Motor neuron (in vitro differentiated cells): ENCODE data around the gene ITGB4. TPM values are rescaled to one million over a fixed set of nuclear protein-coding genes. Genes with fewer than 3 reads are reported as not detected.
A peak's percentile ranks its signal among the peaks of the same experiment; 100 is the strongest.

Source experiments
- ATAC-seq, 8 experiments: fragments of 200-7000 bp; cut with Tn5 transposase; replicated peaks in 6 of 8; 2 replicates each; pipeline ENCODE4 v1.8.0; 2021; ENCODE audit warnings: mild to moderate bottlenecking in 8 of 8, moderate library complexity in 8 of 8
- H3K27ac ChIP-seq, 2 donors: fragments of 250-450 bp; sonication (Bioruptor Pico); 2 replicates each; pipeline ENCODE4 v1.9.0; 2021; ENCODE audit warnings: antibody characterized with exemption in 2 of 2, mild to moderate bottlenecking in 2 of 2, moderate library complexity in 1 of 2
- H3K4me1 ChIP-seq, 2 donors: fragments of 250-450 bp; sonication (Bioruptor Pico); replicated peaks in 1 of 2; 2 replicates each; pipeline ENCODE4 v1.6.1; 2021; ENCODE audit warnings: antibody characterized with exemption in 2 of 2, mild to moderate bottlenecking in 2 of 2, moderate library complexity in 1 of 2
- H3K4me3 ChIP-seq, 5 donors: fragments of 250-450 bp; sonication (Bioruptor Pico); 2 replicates each; pipeline ENCODE4 v1.9.0; 2021; ENCODE audit warnings: antibody characterized with exemption in 5 of 5, mild to moderate bottlenecking in 5 of 5, moderate library complexity in 4 of 5
- WGBS, 10 experiments: fragments of 450-650 bp; shearing (Covaris generic); methylation state at CpG; one replicate each; pipeline ENCODE4 v1.0.0; 2022; 5-methylcytosine and 5-hydroxymethylcytosine counted together
- in situ Hi-C, 9 experiments: fragments of 400-800 bp; cut with MboI; loops; one replicate each; pipeline ENCODE4 v1.15.0; 2021; ENCODE audit warnings: low sequenced_read_pairs in 9 of 9, low pct_unique_long_range_greater_than_20kb in 2 of 9; ENCODE audit not compliant: unreplicated experiment in 9 of 9
- total RNA-seq, 8 experiments: library from RNA; unstranded; fragments of 300-600 nt; gene quantifications; 2 replicates each; pipeline versions ENCODE4 v1.2.3 to v1.2.4, GENCODE V29; 2022

Gene ITGB4
- total RNA-seq, 8 experiments from 2014 or later, result 0.46 to 40.8 (median 2.0) TPM

- in situ Hi-C loops, result no loop called here
- no peak overlapping the region for H3K27ac ChIP-seq
- WGBS, 10 experiments, result 60 to 80% (median 76%) methylated on average over 1 to 6 of the region's 7 CpGs; no CpG with 5 or more reads in 4 of the 10 experiments
- no peaks in the 10 kb centered on the region for H3K4me1 ChIP-seq
- no peak overlapping the region for H3K4me3 ChIP-seq
- no peak for ATAC-seq
These were observed 4.2 kb downstream of the ITGB4 start for GRCh38 chr17:75725504-75725903.

- WGBS, 10 experiments, result 92% methylated on average over 6 of the region's 18 CpGs; no CpG with 5 or more reads in 9 of the 10 experiments
- no peak overlapping the region for H3K27ac ChIP-seq
- ATAC-seq, result no peak
- in situ Hi-C loops, result no loop called here
- H3K4me3 ChIP-seq, result no peak overlapping the region
- no peaks in the 10 kb centered on the region for H3K4me1 ChIP-seq
These were observed 6.1 kb downstream of the ITGB4 start for GRCh38 chr17:75727391-75727790.

GRCh38 chr17:75729351-75729750 is 8.1 kb downstream of the ITGB4 start:
- Histone ChIP-seq H3K4me1 (no peaks in the 10 kb centered on the region), H3K4me3 (no peak overlapping the region), H3K27ac (no peak overlapping the region)
- 60 to 100% (median 80%) methylated on average over 1 to 3 of the region's 7 CpGs; no CpG with 5 or more reads in 5 of the 10 experiments for WGBS, 10 experiments
- in situ Hi-C loops, result no loop called here
- no peak for ATAC-seq

GRCh38 chr17:75730065-75730464 is 8.8 kb downstream of the ITGB4 start:
- WGBS, 10 experiments, result 65 to 92% (median 80%) methylated on average over 2 to 8 of the region's 24 CpGs; no CpG with 5 or more reads in 7 of the 10 experiments
- Histone ChIP-seq H3K4me3 (no peak overlapping the region), H3K4me1 (no peaks in the 10 kb centered on the region), H3K27ac (no peak overlapping the region)
- ATAC-seq, result no peak
- in situ Hi-C loops, result no loop called here

GRCh38 chr17:75731086-75731715 is 9.9 kb downstream of the ITGB4 start:
- H3K4me3 ChIP-seq, result no peak overlapping the region
- H3K4me1 ChIP-seq, result no peaks in the 10 kb centered on the region
- ATAC-seq, result no peak
- H3K27ac ChIP-seq, result no peak overlapping the region
- 79 to 100% (median 83%) methylated on average over 1 to 7 of the region's 26 CpGs; no CpG with 5 or more reads in 6 of the 10 experiments for WGBS, 10 experiments
- in situ Hi-C loops, result no loop called here

- Histone ChIP-seq H3K4me1 (no peaks in the 10 kb centered on the region), H3K27ac (no peak overlapping the region), H3K4me3 (no peak overlapping the region)
- in situ Hi-C loops, result no loop called here
- no peak for ATAC-seq
- 78 to 100% (median 85%) methylated on average over 1 to 12 of the region's 31 CpGs; no CpG with 5 or more reads in 6 of the 10 experiments for WGBS, 10 experiments
These were observed 10.6 kb downstream of the ITGB4 start for GRCh38 chr17:75731716-75732498.

- Histone ChIP-seq H3K4me3 (no peak overlapping the region), H3K27ac (no peak overlapping the region), H3K4me1 (peaks cover 9 to 12% of the 10 kb centered on the region in 2 donors)
- no peak for ATAC-seq
- in situ Hi-C loops, result no loop called here
- WGBS, 10 experiments, result 60 to 100% (median 100%) methylated on average over 1 to 5 of the region's 18 CpGs; no CpG with 5 or more reads in 5 of the 10 experiments
These were observed 12.2 kb downstream of the ITGB4 start for GRCh38 chr17:75733471-75733870.

GRCh38 chr17:75734674-75735294 is 13.5 kb downstream of the ITGB4 start:
- Histone ChIP-seq H3K4me3 (no peak overlapping the region), H3K27ac (no peak overlapping the region), H3K4me1 (peaks cover 12 to 13% of the 10 kb centered on the region in 2 donors)
- in situ Hi-C loops, result no loop called here
- 43 to 94% (median 70%) methylated on average over 1 to 4 of the region's 4 CpGs; no CpG with 5 or more reads in 2 of the 10 experiments for WGBS, 10 experiments
- no peak for ATAC-seq

- WGBS, 10 experiments, result 50 to 90% methylated on average over 1 to 2 of the region's 26 CpGs; no CpG with 5 or more reads in 8 of the 10 experiments
- H3K27ac ChIP-seq, result no peak overlapping the region
- no peak overlapping the region for H3K4me3 ChIP-seq
- ATAC-seq, result no peak
- H3K4me1 ChIP-seq, result peaks cover 12 to 13% of the 10 kb centered on the region in 2 donors
- in situ Hi-C loops, result no loop called here
These were observed 15.0 kb downstream of the ITGB4 start for GRCh38 chr17:75736173-75736835.

GRCh38 chr17:75737133-75737962 is 16.1 kb downstream of the ITGB4 start:
- Histone ChIP-seq H3K4me3 (no peak overlapping the region), H3K4me1 (peaks cover 12 to 13% of the 10 kb centered on the region in 2 donors), H3K27ac (peak overlapping the region in 1 of 2 donors; percentile 42)
- in situ Hi-C loops, result no loop called here
- peak in 4 of 8 experiments; percentile 4 to 8 (median 6) for ATAC-seq
- WGBS, 10 experiments, result 80 to 100% methylated on average over 1 of the region's 20 CpGs; no CpG with 5 or more reads in 8 of the 10 experiments

- Histone ChIP-seq H3K4me1 (peaks cover 12 to 13% of the 10 kb centered on the region in 2 donors), H3K27ac (peak overlapping the region; percentile 40 to 64), H3K4me3 (no peak overlapping the region)
- WGBS, 10 experiments, result 40 to 90% (median 75%) methylated on average over 1 to 6 of the region's 14 CpGs; no CpG with 5 or more reads in 4 of the 10 experiments
- ATAC-seq, result peak in 5 of 8 experiments; percentile 74 to 89 (median 80)
- in situ Hi-C loops, result no loop called here
These were observed 17.1 kb downstream of the ITGB4 start for GRCh38 chr17:75738218-75738802.

GRCh38 chr17:75739174-75739573 is 17.9 kb downstream of the ITGB4 start:
- no peak overlapping the region for H3K4me3 ChIP-seq
- H3K27ac ChIP-seq, result no peak overlapping the region
- in situ Hi-C loops, result no loop called here
- H3K4me1 ChIP-seq, result peaks cover 12 to 13% of the 10 kb centered on the region in 2 donors
- WGBS, 10 experiments, result 80 to 100% (median 94%) methylated on average over 1 to 7 of the region's 7 CpGs; no CpG with 5 or more reads in 4 of the 10 experiments
- ATAC-seq, result no peak
